H9 (cell line): Measurements from ENCODE around the gene DHRS1. TPM values are rescaled to one million over a fixed set of nuclear protein-coding genes. Genes with fewer than 3 reads are reported as not detected.

Source experiments
- DNase-seq: peaks from one replicate; pipeline ENCODE4 v3.0.0-alpha.2; 2017
- H2AFZ ChIP-seq: one replicate; pipeline ENCODE4 v1.6.1; 2013; ENCODE audit warnings: mild to moderate bottlenecking, low read length, control low read depth, moderate library complexity
- H2AK5ac ChIP-seq: 2 replicates; pipeline ENCODE4 v1.6.1; 2013; ENCODE audit warnings: low read length, control low read depth, mixed read lengths; ENCODE audit not compliant: insufficient read length
- H2BK120ac ChIP-seq: one replicate; pipeline ENCODE4 v1.6.1; 2013; ENCODE audit warnings: low read depth, mild to moderate bottlenecking, low read length, control low read depth, inconsistent platforms; ENCODE audit not compliant: poor library complexity, severe bottlenecking
- H2BK12ac ChIP-seq: 2 replicates; pipeline ENCODE4 v1.6.1; 2013; ENCODE audit warnings: low read length, control low read depth, mixed read lengths, low read depth; ENCODE audit not compliant: insufficient read length
- H2BK15ac ChIP-seq: 2 replicates; pipeline ENCODE4 v1.6.1; 2013; ENCODE audit warnings: low read depth, low read length, control low read depth
- H2BK20ac ChIP-seq: one replicate; pipeline ENCODE4 v1.6.1; 2013; ENCODE audit warnings: low read depth, mild to moderate bottlenecking, low read length, control low read depth, inconsistent platforms; ENCODE audit not compliant: poor library complexity, severe bottlenecking
- H2BK5ac ChIP-seq: 2 replicates; pipeline ENCODE4 v1.6.1; 2013; ENCODE audit warnings: low read length, control low read depth, mixed read lengths; ENCODE audit not compliant: insufficient read length
- H3K14ac ChIP-seq: 2 replicates; pipeline ENCODE4 v1.6.1; 2013; ENCODE audit warnings: low read length, control low read depth; ENCODE audit not compliant: insufficient read depth
- H3K18ac ChIP-seq: 2 replicates; pipeline ENCODE4 v1.6.1; 2013; ENCODE audit warnings: low read depth, mild to moderate bottlenecking, mixed read lengths, low read length, control low read depth; ENCODE audit not compliant: insufficient read length
- H3K23ac ChIP-seq: 2 replicates; pipeline ENCODE4 v1.6.1; 2013; ENCODE audit warnings: low read length, control low read depth, mixed read lengths, low read depth; ENCODE audit not compliant: insufficient read length
- H3K23me2 ChIP-seq: 2 replicates; pipeline ENCODE4 v1.6.1; 2013; ENCODE audit warnings: low read depth, mild to moderate bottlenecking, mixed read lengths, low read length, control low read depth; ENCODE audit not compliant: insufficient read length, poor library complexity, severe bottlenecking
- H3K27ac ChIP-seq: 2 replicates; pipeline ENCODE4 v1.5.1; 2013; ENCODE audit warnings: low read length, control low read depth, mixed read lengths, low read depth; ENCODE audit not compliant: insufficient read length
- H3K27me3 ChIP-seq: 2 replicates; pipeline ENCODE4 v1.6.1; 2013; ENCODE audit warnings: low read length, control low read depth, inconsistent platforms; ENCODE audit not compliant: insufficient read depth
- H3K4ac ChIP-seq: 2 replicates; pipeline ENCODE4 v1.6.1; 2013; ENCODE audit warnings: low read depth, mild to moderate bottlenecking, control low read depth, inconsistent platforms, low read length, moderate library complexity
- H3K4me1 ChIP-seq: 2 replicates; pipeline ENCODE4 v1.6.1; 2013; ENCODE audit warnings: low read length, control low read depth, inconsistent platforms; ENCODE audit not compliant: insufficient read depth
- H3K4me2 ChIP-seq: 2 replicates; pipeline ENCODE4 v1.6.1; 2013; ENCODE audit warnings: low read length, control low read depth, mixed read lengths; ENCODE audit not compliant: insufficient read length, insufficient read depth
- H3K56ac ChIP-seq: 2 replicates; pipeline ENCODE4 v1.6.1; 2013; ENCODE audit warnings: low read depth, mild to moderate bottlenecking, mixed read lengths, low read length, control low read depth; ENCODE audit not compliant: insufficient read length
- H3K79me1 ChIP-seq: 2 replicates; pipeline ENCODE4 v1.6.1; 2013; ENCODE audit warnings: low read depth, mild to moderate bottlenecking, moderate library complexity, low read length, control low read depth, inconsistent platforms; ENCODE audit not compliant: insufficient read depth, poor library complexity, severe bottlenecking
- H3K79me2 ChIP-seq: 2 replicates; pipeline ENCODE4 v1.6.1; 2013; ENCODE audit warnings: low read length, control low read depth, inconsistent platforms; ENCODE audit not compliant: insufficient read depth
- H3K9ac ChIP-seq: 2 replicates; pipeline ENCODE4 v1.6.1; 2013; ENCODE audit warnings: low read length, control low read depth, mixed read lengths; ENCODE audit not compliant: insufficient read length; ENCODE audit errors: extremely low read depth
- H3K9me3 ChIP-seq: one replicate; pipeline ENCODE4 v1.6.1; 2013; ENCODE audit warnings: low read depth, low read length, inconsistent platforms; ENCODE audit not compliant: control insufficient read depth
- H3T11ph ChIP-seq: one replicate; pipeline ENCODE4 v1.6.1; 2013; ENCODE audit warnings: mild to moderate bottlenecking, low read length, control low read depth, inconsistent platforms
- H4K20me1 ChIP-seq: one replicate; pipeline ENCODE4 v1.6.1; 2013; ENCODE audit not compliant: control insufficient read depth, insufficient read length, insufficient read depth
- H4K5ac ChIP-seq: 2 replicates; pipeline ENCODE4 v1.6.1; 2013; ENCODE audit warnings: low read depth, mild to moderate bottlenecking, mixed read lengths, low read length, control low read depth; ENCODE audit not compliant: insufficient read length
- H4K8ac ChIP-seq: replicated peaks from 2 replicates; pipeline ENCODE4 v1.6.1; 2013; ENCODE audit warnings: low read length, control low read depth, mixed read lengths, low read depth; ENCODE audit not compliant: insufficient read length
- H4K91ac ChIP-seq: 2 replicates; pipeline ENCODE4 v1.6.1; 2013; ENCODE audit warnings: low read depth, mild to moderate bottlenecking, moderate library complexity, mixed read lengths, low read length, control low read depth; ENCODE audit not compliant: insufficient read length
- H3K27ac Mint-ChIP-seq, 3 experiments: 2 replicates in 2 of 3; 3 replicates in 1 of 3; pipeline ENCODE4 v1.8.0; 2020 to 2021; ENCODE audit warnings: mixed read lengths in 3 of 3, mild to moderate bottlenecking in 1 of 3, moderate library complexity in 1 of 3
- H3K27me3 Mint-ChIP-seq: 2 replicates; pipeline ENCODE4 v1.8.0; 2021; ENCODE audit warnings: low read depth, mild to moderate bottlenecking, moderate library complexity, mixed read lengths
- H3K36me3 Mint-ChIP-seq, 3 experiments: 2 replicates in 2 of 3; 3 replicates in 1 of 3; pipeline ENCODE4 v1.8.0; 2020 to 2021; ENCODE audit warnings: low read depth in 3 of 3, mixed read lengths in 3 of 3; ENCODE audit not compliant: insufficient read depth in 1 of 3
- H3K4me1 Mint-ChIP-seq, 2 experiments: 2 replicates each; pipeline ENCODE4 v1.8.0; 2020; ENCODE audit warnings: mixed read lengths in 2 of 2
- H3K4me3 Mint-ChIP-seq, 2 experiments: 2 replicates in 1 of 2; 3 replicates in 1 of 2; pipeline ENCODE4 v1.8.0; 2020 to 2021; ENCODE audit warnings: mild to moderate bottlenecking in 2 of 2, mixed read lengths in 2 of 2, moderate library complexity in 1 of 2
- H3K9me3 Mint-ChIP-seq, 2 experiments: 2 replicates in 1 of 2; 3 replicates in 1 of 2; pipeline ENCODE4 v1.8.0; 2020; ENCODE audit warnings: mild to moderate bottlenecking in 2 of 2, mixed read lengths in 2 of 2, moderate library complexity in 1 of 2
- WGBS: extraction: QIAGEN DNeasy Blood & Tissue Kit; methylation state at CpG from one replicate; pipeline ENCODE4 v1.1.7; 2013; ENCODE audit warnings: missing lambda C conversion rate, low lambda C conversion rate, mixed read lengths; ENCODE audit not compliant: insufficient read length; ENCODE audit errors: extremely low coverage; 5-methylcytosine and 5-hydroxymethylcytosine counted together
- total RNA-seq: library from RNA; stranded (reverse); gene quantifications from 2 replicates; pipeline ENCODE4 v1.2.1, GENCODE V29; 2021
- TF ChIP-seq, protein P1 (sequence below): fragments of 200-600 bp; sonication (generic); conservative IDR thresholded peaks from 3 replicates; pipeline ENCODE4 v1.8.0; 2021; ENCODE audit warnings: antibody characterized with exemption, mild to moderate bottlenecking

Gene DHRS1
- total RNA-seq, 1 experiment from 2014 or later = 19.1 TPM

DNA sequence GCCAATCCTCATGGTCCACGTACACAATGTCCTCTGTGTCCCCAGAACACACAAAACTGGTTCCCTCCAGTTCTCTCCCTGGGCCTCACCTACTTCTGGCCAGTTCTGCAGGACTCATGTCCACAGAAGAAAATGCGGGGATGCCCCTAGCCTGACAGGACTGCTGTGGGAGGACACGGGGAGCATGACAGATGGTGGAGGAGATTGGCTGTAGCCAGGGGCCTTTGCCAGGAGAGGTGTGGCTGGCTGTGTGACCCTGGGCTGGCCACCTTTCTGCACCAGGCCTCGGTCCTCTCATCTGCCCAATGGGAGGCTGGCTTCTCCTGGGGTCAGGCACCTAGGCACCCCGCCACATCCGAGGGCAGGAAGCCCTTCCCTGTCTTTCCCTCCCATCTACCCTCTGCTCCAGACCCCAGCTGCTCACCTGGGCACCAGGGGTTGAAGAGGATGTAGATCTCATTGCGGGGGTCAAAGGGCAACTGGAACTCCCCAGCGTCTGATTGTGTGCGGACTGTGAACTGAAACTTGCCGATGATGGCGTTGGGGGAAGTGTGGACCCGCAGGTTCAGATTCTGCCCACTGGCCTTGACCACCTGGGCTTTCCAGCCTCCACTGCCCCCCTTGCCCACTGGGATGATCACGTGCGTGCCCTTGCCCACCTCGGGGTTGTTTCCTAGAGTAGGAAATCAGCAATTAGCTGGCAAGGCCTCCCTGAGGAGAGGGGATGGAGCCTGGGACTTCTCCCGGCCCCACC is 39.4 kb downstream of the DHRS1 start:
- Mint-ChIP-seq H3K27ac (peak overlapping the region in 1 of 3 experiments; percentile 85; a peak in 2 of 7 replicates), H3K4me3 (no peak overlapping the region), H3K9me3 (no peaks in the 10 kb centered on the region), H3K27me3 (no peaks in the 10 kb centered on the region; the same call in 1 of the 2 replicates), H3K4me1 (no peaks in the 10 kb centered on the region; a peak in 2 of 4 replicates), H3K36me3 (no peaks in the 10 kb centered on the region)
- no peak overlapping the region for H3K4me2 ChIP-seq
- H3T11ph ChIP-seq = no peak overlapping the region
- no peak overlapping the region for H4K8ac ChIP-seq
- TF ChIP-seq, protein P1, sequence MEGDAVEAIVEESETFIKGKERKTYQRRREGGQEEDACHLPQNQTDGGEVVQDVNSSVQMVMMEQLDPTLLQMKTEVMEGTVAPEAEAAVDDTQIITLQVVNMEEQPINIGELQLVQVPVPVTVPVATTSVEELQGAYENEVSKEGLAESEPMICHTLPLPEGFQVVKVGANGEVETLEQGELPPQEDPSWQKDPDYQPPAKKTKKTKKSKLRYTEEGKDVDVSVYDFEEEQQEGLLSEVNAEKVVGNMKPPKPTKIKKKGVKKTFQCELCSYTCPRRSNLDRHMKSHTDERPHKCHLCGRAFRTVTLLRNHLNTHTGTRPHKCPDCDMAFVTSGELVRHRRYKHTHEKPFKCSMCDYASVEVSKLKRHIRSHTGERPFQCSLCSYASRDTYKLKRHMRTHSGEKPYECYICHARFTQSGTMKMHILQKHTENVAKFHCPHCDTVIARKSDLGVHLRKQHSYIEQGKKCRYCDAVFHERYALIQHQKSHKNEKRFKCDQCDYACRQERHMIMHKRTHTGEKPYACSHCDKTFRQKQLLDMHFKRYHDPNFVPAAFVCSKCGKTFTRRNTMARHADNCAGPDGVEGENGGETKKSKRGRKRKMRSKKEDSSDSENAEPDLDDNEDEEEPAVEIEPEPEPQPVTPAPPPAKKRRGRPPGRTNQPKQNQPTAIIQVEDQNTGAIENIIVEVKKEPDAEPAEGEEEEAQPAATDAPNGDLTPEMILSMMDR = no peak
- H4K20me1 ChIP-seq = no peaks in the 10 kb centered on the region
- H3K27me3 ChIP-seq = no peaks in the 10 kb centered on the region
- H3K27ac ChIP-seq = no peak overlapping the region
- no peak overlapping the region for H4K5ac ChIP-seq
- no peak overlapping the region for H4K91ac ChIP-seq
- H2BK15ac ChIP-seq = no peak overlapping the region
- H3K18ac ChIP-seq = no peak overlapping the region
- H2AK5ac ChIP-seq = no peak overlapping the region
- H3K79me1 ChIP-seq = no peaks in the 10 kb centered on the region
- H3K23me2 ChIP-seq = no peaks in the 10 kb centered on the region
- WGBS = no CpG with 5 or more reads among the region's 16 CpGs
- no peak overlapping the region for H2BK12ac ChIP-seq
- H3K4ac ChIP-seq = no peak overlapping the region
- H2AFZ ChIP-seq = no peak overlapping the region
- H3K79me2 ChIP-seq = no peaks in the 10 kb centered on the region
- H2BK20ac ChIP-seq = no peak overlapping the region
- no peak overlapping the region for H3K9ac ChIP-seq
- no peaks in the 10 kb centered on the region for H3K4me1 ChIP-seq
- no peak overlapping the region for H2BK5ac ChIP-seq
- H3K14ac ChIP-seq = no peak overlapping the region; the same call in 1 of the 2 replicates
- H3K23ac ChIP-seq = no peak overlapping the region
- no peak for DNase-seq
- no peak overlapping the region for H2BK120ac ChIP-seq
- no peaks in the 10 kb centered on the region for H3K9me3 ChIP-seq
- no peak overlapping the region for H3K56ac ChIP-seq
